Measurements from ENCODE around the gene RBP3.

Gene RBP3

DNA sequence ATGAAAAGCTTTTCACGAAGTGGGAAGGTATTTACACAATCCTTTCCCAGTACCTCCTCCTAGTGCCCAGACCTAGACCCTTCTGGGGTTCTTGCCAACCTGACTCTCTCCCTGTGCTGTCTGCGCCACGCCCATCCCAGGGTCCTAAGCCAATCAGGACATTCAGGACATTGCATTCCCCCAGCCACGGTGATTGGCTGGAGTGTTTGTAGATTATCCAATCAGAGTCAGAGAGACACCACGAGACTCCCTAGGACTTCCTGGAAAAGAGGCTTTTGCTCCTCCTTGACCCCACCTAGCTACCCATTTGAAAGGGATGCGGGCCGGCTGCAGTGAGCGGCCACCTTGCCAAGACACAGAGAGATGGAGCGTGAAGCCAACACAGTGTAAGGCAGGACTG lies 29.5 kb upstream of the RBP3 start:
- DNase-seq (ENCODE audit: low spot score) (peak; percentile 5), FAIRE-seq (no peak)

- no peak for FAIRE-seq
- no peak for DNase-seq (ENCODE audit: low spot score)
Measured at GRCh38 chr10:47319784-47320183, 28.4 kb upstream of the RBP3 start.

- DNase-seq (ENCODE audit: low spot score): no peak
- no peak for FAIRE-seq
Measured at GRCh38 chr10:47320812-47321211, 27.4 kb upstream of the RBP3 start.

- no peak for DNase-seq (ENCODE audit: low spot score)
- FAIRE-seq: no peak
Measured at GRCh38 chr10:47321521-47322195, 26.5 kb upstream of the RBP3 start.

GRCh38 chr10:47322300-47323061 lies 25.7 kb upstream of the RBP3 start, which contains the start of gene GDF2:
GDF2 (plus strand) TSS chr10:47322454; CDS start chr10:47322669, 215 bp downstream.
- FAIRE-seq (no peak), DNase-seq (ENCODE audit: low spot score) (no peak)

DNA sequence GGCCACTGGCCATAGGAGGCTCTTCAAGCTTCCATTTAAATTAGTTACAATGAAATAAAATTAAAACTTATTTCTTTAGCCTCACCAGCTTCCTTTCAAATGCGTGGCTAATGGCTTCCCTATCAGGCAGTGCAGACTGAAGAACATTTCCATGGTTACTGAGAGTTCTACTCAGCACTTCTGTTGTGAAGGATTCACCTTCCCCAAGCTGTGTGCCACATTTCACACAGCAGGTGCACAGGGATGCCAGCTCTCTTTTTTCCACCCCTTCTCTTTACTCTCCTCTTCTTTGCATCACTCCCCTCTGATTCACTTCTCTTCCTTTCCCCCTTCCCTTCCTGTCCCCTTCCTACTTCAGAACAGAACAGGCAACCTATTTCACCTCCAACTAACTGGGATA lies 25.1 kb upstream of the RBP3 start:
- no peak for DNase-seq (ENCODE audit: low spot score)
- no peak for FAIRE-seq

GRCh38 chr10:47323636-47324296 lies 24.4 kb upstream of the RBP3 start:
- FAIRE-seq (no peak), DNase-seq (ENCODE audit: low spot score) (no peak)

DNA sequence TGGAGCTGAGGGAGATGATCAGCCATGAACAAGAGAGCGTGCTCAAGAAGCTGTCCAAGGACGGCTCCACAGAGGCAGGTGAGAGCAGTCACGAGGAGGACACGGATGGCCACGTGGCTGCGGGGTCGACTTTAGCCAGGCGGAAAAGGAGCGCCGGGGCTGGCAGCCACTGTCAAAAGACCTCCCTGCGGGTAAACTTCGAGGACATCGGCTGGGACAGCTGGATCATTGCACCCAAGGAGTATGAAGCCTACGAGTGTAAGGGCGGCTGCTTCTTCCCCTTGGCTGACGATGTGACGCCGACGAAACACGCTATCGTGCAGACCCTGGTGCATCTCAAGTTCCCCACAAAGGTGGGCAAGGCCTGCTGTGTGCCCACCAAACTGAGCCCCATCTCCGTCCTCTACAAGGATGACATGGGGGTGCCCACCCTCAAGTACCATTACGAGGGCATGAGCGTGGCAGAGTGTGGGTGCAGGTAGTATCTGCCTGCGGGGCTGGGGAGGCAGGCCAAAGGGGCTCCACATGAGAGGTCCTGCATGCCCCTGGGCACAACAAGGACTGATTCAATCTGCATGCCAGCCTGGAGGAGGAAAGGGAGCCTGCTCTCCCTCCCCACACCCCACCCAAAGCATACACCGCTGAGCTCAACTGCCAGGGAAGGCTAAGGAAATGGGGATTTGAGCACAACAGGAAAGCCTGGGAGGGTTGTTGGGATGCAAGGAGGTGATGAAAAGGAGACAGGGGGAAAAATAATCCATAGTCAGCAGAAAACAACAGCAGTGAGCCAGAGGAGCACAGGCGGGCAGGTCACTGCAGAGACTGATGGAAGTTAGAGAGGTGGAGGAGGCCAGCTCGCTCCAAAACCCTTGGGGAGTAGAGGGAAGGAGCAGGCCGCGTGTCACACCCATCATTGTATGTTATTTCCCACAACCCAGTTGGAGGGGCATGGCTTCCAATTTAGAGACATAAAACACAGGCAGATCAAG lies 22.6 kb upstream of the RBP3 start:
- FAIRE-seq (no peak), DNase-seq (ENCODE audit: low spot score) (no peak)

DNA sequence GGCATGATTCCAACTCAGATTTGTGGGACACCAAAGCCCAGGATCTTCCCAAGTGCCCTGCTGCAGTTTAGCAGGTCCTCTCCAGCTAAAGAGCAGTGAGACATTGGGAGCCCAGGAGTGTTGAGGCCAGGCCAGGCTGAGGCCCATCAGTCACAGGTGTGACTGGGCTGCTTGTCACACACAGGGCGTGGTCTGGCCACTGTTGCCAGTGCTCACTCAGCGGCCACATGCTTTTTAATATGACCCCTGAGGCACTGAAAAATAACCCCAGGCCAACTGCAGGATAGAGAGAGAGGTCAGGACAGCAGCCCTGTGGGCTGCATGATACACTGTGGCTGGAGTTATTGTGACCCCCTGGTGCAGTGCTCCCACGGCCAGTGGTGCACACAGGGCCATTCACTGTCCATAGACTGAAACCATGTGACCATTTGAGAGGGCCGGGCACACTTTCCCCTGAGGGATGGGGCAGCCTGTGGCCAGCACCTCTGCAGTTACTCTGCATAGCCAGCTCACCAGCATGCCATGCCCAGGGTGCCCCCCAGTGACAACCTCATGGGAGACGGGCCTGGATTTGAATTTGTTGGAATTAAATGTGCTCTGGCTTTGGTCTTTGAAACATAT lies 21.7 kb upstream of the RBP3 start:
- no peak for DNase-seq (ENCODE audit: low spot score)
- FAIRE-seq: no peak

GRCh38 chr10:47326927-47327330 lies 21.2 kb upstream of the RBP3 start:
- FAIRE-seq (no peak), DNase-seq (ENCODE audit: low spot score) (no peak)

GRCh38 chr10:47329855-47330254 lies 18.3 kb upstream of the RBP3 start:
- no peak for FAIRE-seq
- DNase-seq (ENCODE audit: low spot score): no peak

DNA sequence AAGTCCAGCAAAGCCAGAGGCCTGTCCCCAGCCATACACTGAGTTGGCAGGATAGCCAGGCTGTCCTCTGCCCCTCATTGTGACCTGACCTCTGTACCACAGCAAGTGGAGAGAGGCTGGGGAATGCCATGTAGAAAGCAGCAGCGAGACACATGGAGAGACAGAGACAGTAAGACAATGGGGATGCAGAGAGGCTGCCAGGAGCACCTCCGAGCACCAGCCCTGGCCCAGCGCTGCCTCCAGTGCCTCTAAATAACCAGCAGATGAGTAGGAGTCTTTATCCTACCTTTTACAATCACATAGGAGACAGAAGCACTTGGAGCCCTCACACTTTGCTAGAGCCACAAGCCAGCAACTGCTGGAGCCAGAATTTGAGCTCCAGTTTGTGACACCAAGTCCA lies 17.8 kb upstream of the RBP3 start:
- DNase-seq (ENCODE audit: low spot score) (no peak), FAIRE-seq (no peak)

DNA sequence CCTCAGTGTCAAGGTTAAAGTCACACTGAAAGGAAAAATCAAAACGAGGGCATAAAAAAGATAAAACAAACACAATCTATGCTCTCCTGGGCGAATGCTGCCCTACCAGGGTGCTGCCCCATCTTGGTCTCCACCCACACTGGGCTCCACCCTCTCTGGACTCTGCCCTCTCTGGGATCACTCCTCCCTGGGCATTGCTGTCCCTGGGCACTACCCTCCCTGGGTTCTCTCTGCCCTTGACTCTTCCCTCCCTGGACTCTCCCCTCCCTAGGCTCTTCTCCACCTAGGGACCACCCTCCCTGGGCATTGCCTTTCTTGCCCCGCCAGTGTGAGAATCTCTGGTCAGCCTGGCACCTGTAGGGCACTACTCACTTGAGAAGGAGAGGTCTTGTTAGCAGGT lies 17.4 kb upstream of the RBP3 start:
- FAIRE-seq (no peak), DNase-seq (ENCODE audit: low spot score) (no peak)

DNA sequence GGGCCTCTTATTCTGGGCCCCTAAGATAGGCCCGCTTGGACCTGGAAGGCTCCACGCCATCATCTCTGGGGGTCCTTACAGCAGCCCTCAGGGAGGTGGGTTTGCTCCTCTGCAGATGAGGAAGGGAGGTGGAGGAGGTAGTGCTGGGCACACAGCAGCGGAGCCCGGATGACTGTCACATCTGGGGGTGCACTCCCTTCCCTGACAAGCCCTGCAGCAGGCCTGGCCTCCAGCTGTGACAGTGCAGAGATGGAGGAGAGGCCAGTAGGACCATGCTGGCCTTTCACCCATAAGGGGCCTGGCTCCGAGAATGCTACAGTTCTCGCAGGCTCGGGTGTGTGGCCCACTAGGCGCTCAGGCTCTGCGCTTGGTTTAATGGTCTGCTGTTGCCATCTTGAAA lies 16.7 kb upstream of the RBP3 start:
- DNase-seq (ENCODE audit: low spot score) (no peak), FAIRE-seq (no peak)

GRCh38 chr10:47331954-47332353 lies 16.2 kb upstream of the RBP3 start:
- FAIRE-seq: no peak
- no peak for DNase-seq (ENCODE audit: low spot score)

DNA sequence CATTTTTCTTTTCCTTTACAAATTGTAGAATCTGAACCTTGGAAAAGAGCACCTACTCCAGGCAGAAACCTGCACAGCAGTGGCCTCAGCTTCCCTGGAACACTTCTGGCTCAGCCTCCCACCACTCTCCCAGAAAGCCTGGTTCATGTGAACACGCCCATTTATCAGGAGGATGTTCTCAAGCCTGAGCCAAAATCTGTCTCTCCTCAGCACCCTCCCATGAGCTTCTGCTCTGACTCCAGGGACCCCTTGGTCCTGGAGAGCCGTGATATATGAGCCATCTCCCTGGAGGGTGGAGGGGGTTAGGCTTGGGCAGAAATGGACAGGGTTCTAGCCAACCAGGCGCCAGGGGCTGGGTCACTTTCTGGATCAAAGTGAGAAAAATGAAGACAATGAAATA lies 15.8 kb upstream of the RBP3 start:
- FAIRE-seq (no peak), DNase-seq (ENCODE audit: low spot score) (no peak)

- FAIRE-seq (no peak), DNase-seq (ENCODE audit: low spot score) (no peak)
Measured at GRCh38 chr10:47332946-47333345, 15.2 kb upstream of the RBP3 start.

GRCh38 chr10:47333532-47333931 lies 14.6 kb upstream of the RBP3 start:
- no peak for FAIRE-seq
- DNase-seq (ENCODE audit: low spot score): no peak

DNA sequence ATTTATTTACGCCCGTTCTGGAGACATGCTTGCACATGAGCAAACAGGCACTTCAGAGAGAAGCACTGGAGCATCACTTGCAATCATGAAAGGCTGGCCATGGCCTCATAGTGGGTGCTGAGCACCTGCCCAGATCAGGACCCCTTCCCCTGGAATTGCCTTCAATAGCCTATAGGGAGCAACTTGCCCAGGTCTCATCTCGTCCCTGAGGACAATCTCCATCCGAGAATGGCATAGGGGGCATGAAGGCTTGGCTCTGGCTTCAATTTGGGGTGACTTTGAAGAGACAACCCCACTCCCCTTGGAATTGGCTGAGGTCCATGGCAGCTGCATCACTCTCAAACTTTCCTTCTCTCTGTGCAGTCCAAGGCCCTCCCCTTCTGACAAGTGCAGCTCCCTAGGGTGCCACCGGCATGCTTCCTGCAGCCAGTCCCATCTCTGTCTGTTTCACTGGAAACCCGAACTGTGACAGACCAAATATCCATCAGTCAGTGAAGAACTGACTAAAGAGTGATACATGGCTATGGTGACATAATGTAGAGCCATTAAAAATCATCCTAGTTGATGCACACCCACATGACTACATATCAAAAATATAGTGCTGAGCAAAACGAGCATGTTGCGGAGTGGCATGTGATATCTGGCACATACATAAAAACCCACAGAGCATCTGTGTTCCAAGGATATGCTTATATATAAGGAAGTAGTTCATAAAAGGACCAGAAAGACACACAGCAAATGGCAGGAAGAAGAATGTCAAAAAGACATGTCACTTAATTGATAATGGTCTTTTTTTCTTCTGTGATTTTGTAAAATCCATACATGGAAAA lies 13.5 kb upstream of the RBP3 start:
- DNase-seq (ENCODE audit: low spot score) (no peak), FAIRE-seq (no peak)

DNA sequence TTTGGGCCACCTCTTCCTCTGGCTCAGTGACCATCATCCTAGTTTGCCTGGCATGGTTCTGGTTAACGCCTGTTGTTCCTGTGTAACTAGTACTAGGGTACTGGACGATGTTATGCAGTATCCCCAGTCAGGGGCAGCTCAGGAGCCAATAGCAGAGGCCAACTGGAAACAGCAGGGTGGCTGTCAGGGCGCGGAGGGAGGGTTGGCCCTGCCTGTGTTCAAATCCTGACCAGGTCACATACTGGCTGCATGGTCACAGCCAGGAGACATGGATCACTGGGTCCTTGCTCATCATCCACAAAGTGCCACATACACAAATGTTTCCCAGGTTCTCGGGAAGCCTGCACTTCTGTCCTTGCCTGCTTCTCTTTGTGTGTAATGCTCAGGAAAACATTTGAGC lies 12.3 kb upstream of the RBP3 start:
- DNase-seq (ENCODE audit: low spot score) (no peak), FAIRE-seq (no peak)
